ENCODE measurements around the gene DSG4. TPM values are rescaled to one million over a fixed set of nuclear protein-coding genes. Genes with fewer than 3 reads are reported as not detected.
"Not testable (repeated sequence)": the region's sequence is repeated elsewhere in the genome, so short reads cannot be mapped to it uniquely, and the experiment has no call there.

The DSG4 gene
- not detected for total RNA-seq
- long read RNA-seq: 0 reads

- intact Hi-C loops (cut with DNase I): no loop called here
- no peak for DNase-seq
- ATAC-seq (ENCODE audit: poor library complexity): no peak
Measured at GRCh38 chr18:31376477-31376876, at the start of gene DSG4. Gene DSG4, plus strand, starts transcription at chr18:31376777. Its CDS starts 135 bp downstream, at chr18:31376912.

- ATAC-seq (ENCODE audit: poor library complexity): no peak
- intact Hi-C loops (cut with DNase I): no loop called here
- DNase-seq: no peak
Measured at GRCh38 chr18:31329787-31330438, 46.7 kb upstream of the DSG4 start.

GRCh38 chr18:31343454-31343853 lies 33.1 kb upstream of the DSG4 start:
- intact Hi-C loops (cut with DNase I): no loop called here
- no peak for DNase-seq
- no peak for ATAC-seq (ENCODE audit: poor library complexity)

- intact Hi-C loops (cut with DNase I): not testable (repeated sequence)
Measured at GRCh38 chr18:31353336-31353735, 23.2 kb upstream of the DSG4 start.

GRCh38 chr18:31354990-31355389 lies 21.6 kb upstream of the DSG4 start:
- DNase-seq (no peak), ATAC-seq (ENCODE audit: poor library complexity) (no peak)
- intact Hi-C loops (cut with DNase I): no loop called here

More at GRCh38 chr18:31353336-31353735, 23.2 kb upstream of the DSG4 start:
- ATAC-seq (ENCODE audit: poor library complexity); DNase-seq: not testable (repeated sequence)

GRCh38 chr18:31356025-31356424 lies 20.6 kb upstream of the DSG4 start:
- ATAC-seq (ENCODE audit: poor library complexity): no peak
- DNase-seq: no peak
- intact Hi-C loops (cut with DNase I): no loop called here

GRCh38 chr18:31364190-31364589 lies 12.4 kb upstream of the DSG4 start:
- no peak for ATAC-seq (ENCODE audit: poor library complexity)
- intact Hi-C loops (cut with DNase I): no loop called here
- no peak for DNase-seq

GRCh38 chr18:31369478-31369877 lies 7.1 kb upstream of the DSG4 start:
- ATAC-seq (ENCODE audit: poor library complexity) (no peak), DNase-seq (no peak)
- intact Hi-C loops (cut with DNase I): no loop called here

- intact Hi-C loops (cut with DNase I): no loop called here
- no peak for DNase-seq
- no peak for ATAC-seq (ENCODE audit: poor library complexity)
Measured at GRCh38 chr18:31371989-31372388, 4.6 kb upstream of the DSG4 start.

GRCh38 chr18:31373641-31374040 lies 2.9 kb upstream of the DSG4 start:
- DNase-seq (no peak), ATAC-seq (ENCODE audit: poor library complexity) (no peak)
- intact Hi-C loops (cut with DNase I): no loop called here

- DNase-seq (no peak), ATAC-seq (ENCODE audit: poor library complexity) (no peak)
- intact Hi-C loops (cut with DNase I): no loop called here
Measured at GRCh38 chr18:31380912-31381311, 4.3 kb downstream of the DSG4 start.

- ATAC-seq (ENCODE audit: poor library complexity) (no peak), DNase-seq (no peak)
- intact Hi-C loops (cut with DNase I): no loop called here
Measured at GRCh38 chr18:31382107-31382506, 5.5 kb downstream of the DSG4 start.

- no peak for DNase-seq
- ATAC-seq (ENCODE audit: poor library complexity): no peak
- intact Hi-C loops (cut with DNase I): no loop called here
Measured at GRCh38 chr18:31386741-31387140, 10.2 kb downstream of the DSG4 start.

- ATAC-seq (ENCODE audit: poor library complexity) (no peak), DNase-seq (no peak)
- intact Hi-C loops (cut with DNase I): no loop called here
Measured at GRCh38 chr18:31393286-31393685, 16.7 kb downstream of the DSG4 start.

- DNase-seq (no peak), ATAC-seq (ENCODE audit: poor library complexity) (peak; percentile 85)
- intact Hi-C loops (cut with DNase I): no loop called here
Measured at GRCh38 chr18:31396796-31397612, 20.4 kb downstream of the DSG4 start.

GRCh38 chr18:31398191-31398590 lies 21.6 kb downstream of the DSG4 start:
- intact Hi-C loops (cut with DNase I): no loop called here
- DNase-seq: no peak
- no peak for ATAC-seq (ENCODE audit: poor library complexity)

- intact Hi-C loops (cut with DNase I): no loop called here
- no peak for DNase-seq
- no peak for ATAC-seq (ENCODE audit: poor library complexity)
Measured at GRCh38 chr18:31399306-31400032, 22.9 kb downstream of the DSG4 start.

- no peak for DNase-seq
- intact Hi-C loops (cut with DNase I): no loop called here
- ATAC-seq (ENCODE audit: poor library complexity): no peak
Measured at GRCh38 chr18:31401156-31402025, 24.8 kb downstream of the DSG4 start.

GRCh38 chr18:31402026-31402373 lies 25.4 kb downstream of the DSG4 start:
- DNase-seq: no peak
- intact Hi-C loops (cut with DNase I): no loop called here
- no peak for ATAC-seq (ENCODE audit: poor library complexity)

Measured in Right ventricle myocardium superior (tissue), 1 donor.